ENCODE data around the gene DLGAP4. TPM values are rescaled to one million over a fixed set of nuclear protein-coding genes. Genes with fewer than 3 reads are reported as not detected.
A peak's percentile ranks its signal among the peaks of the same experiment; 100 is the strongest.

DLGAP4 gene
- total RNA-seq, 1 experiment from 2014 or later = 80.3 TPM

DNA sequence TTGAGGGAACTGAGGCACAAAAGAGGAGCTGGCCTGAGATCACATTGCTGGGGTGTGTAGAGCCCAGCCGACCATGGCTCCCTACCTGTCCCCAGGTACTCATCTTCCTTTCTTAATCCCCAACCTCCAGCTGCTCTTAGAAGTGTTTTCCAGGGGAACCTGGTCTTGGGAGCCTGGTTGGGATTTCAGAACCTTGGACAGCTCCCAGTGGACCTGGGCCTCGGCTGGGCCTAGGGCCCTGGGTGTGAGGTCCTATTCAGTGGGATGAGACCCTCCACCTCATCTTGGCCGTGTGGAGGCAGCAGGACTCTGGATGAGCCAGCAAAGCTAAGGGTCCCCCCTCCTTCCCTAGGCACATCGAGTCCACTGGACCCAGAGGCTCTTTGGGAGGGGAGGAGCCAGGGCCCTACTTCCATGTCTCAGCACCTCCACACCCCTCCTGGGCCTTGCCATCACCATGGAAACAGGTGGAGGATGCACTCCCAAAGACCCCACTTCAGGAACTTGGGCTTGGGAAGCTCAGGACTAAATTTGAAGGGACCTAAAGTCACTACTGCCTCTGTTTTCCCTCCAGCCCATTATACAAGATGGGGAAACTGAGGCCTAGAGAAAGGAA, 38.5 kb downstream of the DLGAP4 start:
- DNase-seq (ENCODE audit: unreplicated experiment) = peak; percentile 68
- H3K9me3 Mint-ChIP-seq (ENCODE audit: unreplicated experiment) = no peaks in the 10 kb centered on the region
- H3K36me3 Mint-ChIP-seq (ENCODE audit: insufficient read depth, unreplicated experiment) = no peaks in the 10 kb centered on the region
- intact Hi-C loops (cut with micrococcal nuclease) = no loop called here
- BruUV-seq (replicated peaks) = no TSS peak
- no peak overlapping the region for H3K27ac Mint-ChIP-seq (ENCODE audit: low read depth, unreplicated experiment)
- H3K27me3 Mint-ChIP-seq (ENCODE audit: insufficient read depth, unreplicated experiment) = no peaks in the 10 kb centered on the region
- TF ChIP-seq, protein P1, sequence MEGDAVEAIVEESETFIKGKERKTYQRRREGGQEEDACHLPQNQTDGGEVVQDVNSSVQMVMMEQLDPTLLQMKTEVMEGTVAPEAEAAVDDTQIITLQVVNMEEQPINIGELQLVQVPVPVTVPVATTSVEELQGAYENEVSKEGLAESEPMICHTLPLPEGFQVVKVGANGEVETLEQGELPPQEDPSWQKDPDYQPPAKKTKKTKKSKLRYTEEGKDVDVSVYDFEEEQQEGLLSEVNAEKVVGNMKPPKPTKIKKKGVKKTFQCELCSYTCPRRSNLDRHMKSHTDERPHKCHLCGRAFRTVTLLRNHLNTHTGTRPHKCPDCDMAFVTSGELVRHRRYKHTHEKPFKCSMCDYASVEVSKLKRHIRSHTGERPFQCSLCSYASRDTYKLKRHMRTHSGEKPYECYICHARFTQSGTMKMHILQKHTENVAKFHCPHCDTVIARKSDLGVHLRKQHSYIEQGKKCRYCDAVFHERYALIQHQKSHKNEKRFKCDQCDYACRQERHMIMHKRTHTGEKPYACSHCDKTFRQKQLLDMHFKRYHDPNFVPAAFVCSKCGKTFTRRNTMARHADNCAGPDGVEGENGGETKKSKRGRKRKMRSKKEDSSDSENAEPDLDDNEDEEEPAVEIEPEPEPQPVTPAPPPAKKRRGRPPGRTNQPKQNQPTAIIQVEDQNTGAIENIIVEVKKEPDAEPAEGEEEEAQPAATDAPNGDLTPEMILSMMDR (IDR thresholded peaks at IDR 0.05; ENCODE audit: unreplicated experiment) = no peak
- H3K4me3 Mint-ChIP-seq (ENCODE audit: unreplicated experiment) = no peak overlapping the region
- CTCF ChIA-PET = interaction anchor here (0.6 to 1.7 kb wide), 3 partner anchors 13 to 1049 kb away, joined by 3 to 8 read pairs (median 5); no protein-coding TSS in a partner anchor
- POLR2A ChIA-PET = no interaction called here
- no peaks in the 10 kb centered on the region for H3K4me1 Mint-ChIP-seq (ENCODE audit: insufficient read depth, unreplicated experiment)

- DNase-seq (ENCODE audit: unreplicated experiment) = no peak
- POLR2A ChIA-PET = no interaction called here
- CTCF ChIA-PET = no interaction called here
- no TSS peak for BruUV-seq (replicated peaks)
- Mint-ChIP-seq H3K36me3 (ENCODE audit: insufficient read depth, unreplicated experiment) (no peaks in the 10 kb centered on the region), H3K27ac (ENCODE audit: low read depth, unreplicated experiment) (no peak overlapping the region), H3K4me3 (ENCODE audit: unreplicated experiment) (no peak overlapping the region), H3K4me1 (ENCODE audit: insufficient read depth, unreplicated experiment) (no peaks in the 10 kb centered on the region), H3K27me3 (ENCODE audit: insufficient read depth, unreplicated experiment) (no peaks in the 10 kb centered on the region), H3K9me3 (ENCODE audit: unreplicated experiment) (no peaks in the 10 kb centered on the region)
- intact Hi-C loops (cut with micrococcal nuclease) = no loop called here
- TF ChIP-seq, protein P1 (IDR thresholded peaks at IDR 0.05; ENCODE audit: unreplicated experiment) = no peak
Observed at GRCh38 chr20:36346256-36346655, 40.1 kb downstream of the DLGAP4 start.

GRCh38 chr20:36349384-36350170, 43.4 kb downstream of the DLGAP4 start:
- intact Hi-C loops (cut with micrococcal nuclease) = no loop called here
- TF ChIP-seq, protein P1 (IDR thresholded peaks at IDR 0.05; ENCODE audit: unreplicated experiment) = no peak
- H3K27ac Mint-ChIP-seq (ENCODE audit: low read depth, unreplicated experiment) = no peak overlapping the region
- H3K4me3 Mint-ChIP-seq (ENCODE audit: unreplicated experiment) = no peak overlapping the region
- BruUV-seq (replicated peaks) = no TSS peak
- no peaks in the 10 kb centered on the region for H3K4me1 Mint-ChIP-seq (ENCODE audit: insufficient read depth, unreplicated experiment)
- DNase-seq (ENCODE audit: unreplicated experiment) = no peak
- ChIA-PET POLR2A (no interaction called here), CTCF (interaction anchor here (0.6 to 1.4 kb wide), 3 partner anchors 70 to 211 kb away, joined by 3 to 5 read pairs (median 4); no protein-coding TSS in a partner anchor)
- no peaks in the 10 kb centered on the region for H3K36me3 Mint-ChIP-seq (ENCODE audit: insufficient read depth, unreplicated experiment)
- no peaks in the 10 kb centered on the region for H3K9me3 Mint-ChIP-seq (ENCODE audit: unreplicated experiment)
- H3K27me3 Mint-ChIP-seq (ENCODE audit: insufficient read depth, unreplicated experiment) = peaks cover 28% of the 10 kb centered on the region

GRCh38 chr20:36350439-36350838, 44.3 kb downstream of the DLGAP4 start:
- TF ChIP-seq, protein P1 (IDR thresholded peaks at IDR 0.05; ENCODE audit: unreplicated experiment) = no peak
- no peaks in the 10 kb centered on the region for H3K4me1 Mint-ChIP-seq (ENCODE audit: insufficient read depth, unreplicated experiment)
- H3K9me3 Mint-ChIP-seq (ENCODE audit: unreplicated experiment) = no peaks in the 10 kb centered on the region
- BruUV-seq (replicated peaks) = no TSS peak
- H3K27me3 Mint-ChIP-seq (ENCODE audit: insufficient read depth, unreplicated experiment) = peaks cover 37% of the 10 kb centered on the region
- ChIA-PET CTCF (no interaction called here), POLR2A (no interaction called here)
- no peaks in the 10 kb centered on the region for H3K36me3 Mint-ChIP-seq (ENCODE audit: insufficient read depth, unreplicated experiment)
- no peak overlapping the region for H3K27ac Mint-ChIP-seq (ENCODE audit: low read depth, unreplicated experiment)
- DNase-seq (ENCODE audit: unreplicated experiment) = no peak
- no peak overlapping the region for H3K4me3 Mint-ChIP-seq (ENCODE audit: unreplicated experiment)
- intact Hi-C loops (cut with micrococcal nuclease) = no loop called here
